H9 (cell line): Measurements from ENCODE around the gene FGFR4. TPM values are rescaled to one million over a fixed set of nuclear protein-coding genes. Genes with fewer than 3 reads are reported as not detected.

ENCODE experiments used
- DNase-seq: peaks from one replicate; pipeline ENCODE4 v3.0.0-alpha.2; 2017
- H2AFZ ChIP-seq: one replicate; pipeline ENCODE4 v1.6.1; 2013; ENCODE audit warnings: mild to moderate bottlenecking, low read length, control low read depth, moderate library complexity
- H2AK5ac ChIP-seq: 2 replicates; pipeline ENCODE4 v1.6.1; 2013; ENCODE audit warnings: low read length, control low read depth, mixed read lengths; ENCODE audit not compliant: insufficient read length
- H2BK120ac ChIP-seq: one replicate; pipeline ENCODE4 v1.6.1; 2013; ENCODE audit warnings: low read depth, mild to moderate bottlenecking, low read length, control low read depth, inconsistent platforms; ENCODE audit not compliant: poor library complexity, severe bottlenecking
- H2BK12ac ChIP-seq: 2 replicates; pipeline ENCODE4 v1.6.1; 2013; ENCODE audit warnings: low read length, control low read depth, mixed read lengths, low read depth; ENCODE audit not compliant: insufficient read length
- H2BK15ac ChIP-seq: 2 replicates; pipeline ENCODE4 v1.6.1; 2013; ENCODE audit warnings: low read depth, low read length, control low read depth
- H2BK20ac ChIP-seq: one replicate; pipeline ENCODE4 v1.6.1; 2013; ENCODE audit warnings: low read depth, mild to moderate bottlenecking, low read length, control low read depth, inconsistent platforms; ENCODE audit not compliant: poor library complexity, severe bottlenecking
- H2BK5ac ChIP-seq: 2 replicates; pipeline ENCODE4 v1.6.1; 2013; ENCODE audit warnings: low read length, control low read depth, mixed read lengths; ENCODE audit not compliant: insufficient read length
- H3K14ac ChIP-seq: 2 replicates; pipeline ENCODE4 v1.6.1; 2013; ENCODE audit warnings: low read length, control low read depth; ENCODE audit not compliant: insufficient read depth
- H3K18ac ChIP-seq: 2 replicates; pipeline ENCODE4 v1.6.1; 2013; ENCODE audit warnings: low read depth, mild to moderate bottlenecking, mixed read lengths, low read length, control low read depth; ENCODE audit not compliant: insufficient read length
- H3K23ac ChIP-seq: 2 replicates; pipeline ENCODE4 v1.6.1; 2013; ENCODE audit warnings: low read length, control low read depth, mixed read lengths, low read depth; ENCODE audit not compliant: insufficient read length
- H3K23me2 ChIP-seq: 2 replicates; pipeline ENCODE4 v1.6.1; 2013; ENCODE audit warnings: low read depth, mild to moderate bottlenecking, mixed read lengths, low read length, control low read depth; ENCODE audit not compliant: insufficient read length, poor library complexity, severe bottlenecking
- H3K27ac ChIP-seq: 2 replicates; pipeline ENCODE4 v1.5.1; 2013; ENCODE audit warnings: low read length, control low read depth, mixed read lengths, low read depth; ENCODE audit not compliant: insufficient read length
- H3K27me3 ChIP-seq: 2 replicates; pipeline ENCODE4 v1.6.1; 2013; ENCODE audit warnings: low read length, control low read depth, inconsistent platforms; ENCODE audit not compliant: insufficient read depth
- H3K4ac ChIP-seq: 2 replicates; pipeline ENCODE4 v1.6.1; 2013; ENCODE audit warnings: low read depth, mild to moderate bottlenecking, control low read depth, inconsistent platforms, low read length, moderate library complexity
- H3K4me1 ChIP-seq: 2 replicates; pipeline ENCODE4 v1.6.1; 2013; ENCODE audit warnings: low read length, control low read depth, inconsistent platforms; ENCODE audit not compliant: insufficient read depth
- H3K4me2 ChIP-seq: 2 replicates; pipeline ENCODE4 v1.6.1; 2013; ENCODE audit warnings: low read length, control low read depth, mixed read lengths; ENCODE audit not compliant: insufficient read length, insufficient read depth
- H3K56ac ChIP-seq: 2 replicates; pipeline ENCODE4 v1.6.1; 2013; ENCODE audit warnings: low read depth, mild to moderate bottlenecking, mixed read lengths, low read length, control low read depth; ENCODE audit not compliant: insufficient read length
- H3K79me1 ChIP-seq: 2 replicates; pipeline ENCODE4 v1.6.1; 2013; ENCODE audit warnings: low read depth, mild to moderate bottlenecking, moderate library complexity, low read length, control low read depth, inconsistent platforms; ENCODE audit not compliant: insufficient read depth, poor library complexity, severe bottlenecking
- H3K79me2 ChIP-seq: 2 replicates; pipeline ENCODE4 v1.6.1; 2013; ENCODE audit warnings: low read length, control low read depth, inconsistent platforms; ENCODE audit not compliant: insufficient read depth
- H3K9ac ChIP-seq: 2 replicates; pipeline ENCODE4 v1.6.1; 2013; ENCODE audit warnings: low read length, control low read depth, mixed read lengths; ENCODE audit not compliant: insufficient read length; ENCODE audit errors: extremely low read depth
- H3K9me3 ChIP-seq: one replicate; pipeline ENCODE4 v1.6.1; 2013; ENCODE audit warnings: low read depth, low read length, inconsistent platforms; ENCODE audit not compliant: control insufficient read depth
- H3T11ph ChIP-seq: one replicate; pipeline ENCODE4 v1.6.1; 2013; ENCODE audit warnings: mild to moderate bottlenecking, low read length, control low read depth, inconsistent platforms
- H4K20me1 ChIP-seq: one replicate; pipeline ENCODE4 v1.6.1; 2013; ENCODE audit not compliant: control insufficient read depth, insufficient read length, insufficient read depth
- H4K5ac ChIP-seq: 2 replicates; pipeline ENCODE4 v1.6.1; 2013; ENCODE audit warnings: low read depth, mild to moderate bottlenecking, mixed read lengths, low read length, control low read depth; ENCODE audit not compliant: insufficient read length
- H4K8ac ChIP-seq: replicated peaks from 2 replicates; pipeline ENCODE4 v1.6.1; 2013; ENCODE audit warnings: low read length, control low read depth, mixed read lengths, low read depth; ENCODE audit not compliant: insufficient read length
- H4K91ac ChIP-seq: 2 replicates; pipeline ENCODE4 v1.6.1; 2013; ENCODE audit warnings: low read depth, mild to moderate bottlenecking, moderate library complexity, mixed read lengths, low read length, control low read depth; ENCODE audit not compliant: insufficient read length
- H3K27ac Mint-ChIP-seq, 3 experiments: 2 replicates in 2 of 3; 3 replicates in 1 of 3; pipeline ENCODE4 v1.8.0; 2020 to 2021; ENCODE audit warnings: mixed read lengths in 3 of 3, mild to moderate bottlenecking in 1 of 3, moderate library complexity in 1 of 3
- H3K27me3 Mint-ChIP-seq: 2 replicates; pipeline ENCODE4 v1.8.0; 2021; ENCODE audit warnings: low read depth, mild to moderate bottlenecking, moderate library complexity, mixed read lengths
- H3K36me3 Mint-ChIP-seq, 3 experiments: 2 replicates in 2 of 3; 3 replicates in 1 of 3; pipeline ENCODE4 v1.8.0; 2020 to 2021; ENCODE audit warnings: low read depth in 3 of 3, mixed read lengths in 3 of 3; ENCODE audit not compliant: insufficient read depth in 1 of 3
- H3K4me1 Mint-ChIP-seq, 2 experiments: 2 replicates each; pipeline ENCODE4 v1.8.0; 2020; ENCODE audit warnings: mixed read lengths in 2 of 2
- H3K4me3 Mint-ChIP-seq, 2 experiments: 2 replicates in 1 of 2; 3 replicates in 1 of 2; pipeline ENCODE4 v1.8.0; 2020 to 2021; ENCODE audit warnings: mild to moderate bottlenecking in 2 of 2, mixed read lengths in 2 of 2, moderate library complexity in 1 of 2
- H3K9me3 Mint-ChIP-seq, 2 experiments: 2 replicates in 1 of 2; 3 replicates in 1 of 2; pipeline ENCODE4 v1.8.0; 2020; ENCODE audit warnings: mild to moderate bottlenecking in 2 of 2, mixed read lengths in 2 of 2, moderate library complexity in 1 of 2
- CTCF ChIP-seq: fragments of 200-600 bp; sonication (generic); conservative IDR thresholded peaks from 3 replicates; pipeline ENCODE4 v1.8.0; 2021; ENCODE audit warnings: antibody characterized with exemption, mild to moderate bottlenecking
- WGBS: extraction: QIAGEN DNeasy Blood & Tissue Kit; methylation state at CpG from one replicate; pipeline ENCODE4 v1.1.7; 2013; ENCODE audit warnings: missing lambda C conversion rate, low lambda C conversion rate, mixed read lengths; ENCODE audit not compliant: insufficient read length; ENCODE audit errors: extremely low coverage; 5-methylcytosine and 5-hydroxymethylcytosine counted together
- total RNA-seq: library from RNA; stranded (reverse); gene quantifications from 2 replicates; pipeline ENCODE4 v1.2.1, GENCODE V29; 2021

The FGFR4 gene
- total RNA-seq, 1 experiment from 2014 or later, result 52.8 TPM

DNA sequence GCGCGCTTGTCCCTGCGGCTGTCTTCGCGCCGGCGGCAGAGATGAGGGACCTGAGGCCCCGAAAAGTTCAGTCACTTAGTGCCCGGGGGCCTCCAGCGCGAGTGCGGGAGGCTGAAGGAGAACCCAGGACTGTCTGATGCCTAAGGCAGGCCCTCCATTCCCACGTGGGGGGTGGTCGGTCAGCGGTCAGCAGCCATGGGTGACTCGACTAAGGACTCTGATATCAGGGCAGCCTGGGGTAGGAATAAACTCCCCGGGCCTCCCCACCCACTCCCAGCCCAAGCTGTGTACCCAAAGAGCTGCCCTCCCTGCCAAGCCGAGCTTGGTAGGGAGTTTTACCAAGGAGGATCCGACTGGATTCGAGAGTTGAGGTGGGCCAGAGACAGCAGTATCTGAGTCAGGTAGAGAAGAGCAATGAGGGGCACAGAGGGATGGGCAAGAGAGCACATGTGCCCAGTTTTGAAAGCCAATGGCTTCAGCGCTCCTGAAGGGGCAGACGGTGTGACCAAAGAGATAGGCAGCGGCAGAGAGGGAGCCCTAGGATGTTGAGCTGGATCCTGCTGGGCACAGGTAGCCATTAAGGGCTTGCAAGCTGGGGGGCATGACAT lies 787 bp downstream of the FGFR4 start:
- peak overlapping the region; percentile 55 to 84 for H3K4me3 Mint-ChIP-seq
- no peak overlapping the region for H2BK15ac ChIP-seq
- H4K8ac ChIP-seq, result no peak overlapping the region
- WGBS, result no CpG with 5 or more reads among the region's 23 CpGs
- H3K27ac ChIP-seq, result no peak overlapping the region
- H3K9me3 Mint-ChIP-seq, result no peaks in the 10 kb centered on the region; a peak in 1 of 5 replicates
- H2AFZ ChIP-seq, result no peak overlapping the region
- H3K23ac ChIP-seq, result no peak overlapping the region
- H2AK5ac ChIP-seq, result no peak overlapping the region
- H2BK5ac ChIP-seq, result no peak overlapping the region
- DNase-seq, result peak; percentile 34
- H3K56ac ChIP-seq, result no peak overlapping the region
- no peaks in the 10 kb centered on the region for H3K23me2 ChIP-seq
- H4K91ac ChIP-seq, result no peak overlapping the region
- 0 out of 2 replicates have a peak overlapping the region, but pooled peaks have one; percentile 16 for H3K14ac ChIP-seq
- no peaks in the 10 kb centered on the region for H3K27me3 ChIP-seq
- no peaks in the 10 kb centered on the region for H3K79me1 ChIP-seq
- H3K4me1 Mint-ChIP-seq, result peaks cover 27 to 31% of the 10 kb centered on the region in 2 experiments
- H3K4me1 ChIP-seq, result peaks cover 8% of the 10 kb centered on the region
- H3K18ac ChIP-seq, result no peak overlapping the region
- H3T11ph ChIP-seq, result no peak overlapping the region
- no peak for TF ChIP-seq CTCF
- peak overlapping the region; percentile 3 for H3K9ac ChIP-seq
- H2BK20ac ChIP-seq, result no peak overlapping the region
- H2BK12ac ChIP-seq, result no peak overlapping the region
- H4K20me1 ChIP-seq, result no peaks in the 10 kb centered on the region
- H3K36me3 Mint-ChIP-seq, result peaks cover 24 to 26% (median 25%) of the 10 kb centered on the region in 3 experiments; a peak in 6 of 7 replicates
- H3K27me3 Mint-ChIP-seq, result no peaks in the 10 kb centered on the region; the same call in 1 of the 2 replicates
- no peak overlapping the region for H3K4ac ChIP-seq
- H3K4me2 ChIP-seq, result peak overlapping the region; percentile 52
- H3K27ac Mint-ChIP-seq, result peak overlapping the region in 1 of 3 experiments; percentile 29; a peak in 2 of 7 replicates
- no peaks in the 10 kb centered on the region for H3K9me3 ChIP-seq
- no peak overlapping the region for H4K5ac ChIP-seq
- peaks cover 4% of the 10 kb centered on the region; the same call in 1 of the 2 replicates for H3K79me2 ChIP-seq
- H2BK120ac ChIP-seq, result no peak overlapping the region
